ENCODE results near the gene C5AR2. TPM values are rescaled to one million over a fixed set of nuclear protein-coding genes. Genes with fewer than 3 reads are reported as not detected.
"Not testable (repeated sequence)": the region's sequence is repeated elsewhere in the genome, so short reads cannot be mapped to it uniquely, and the experiment has no call there.

The C5AR2 gene
- total RNA-seq, 1 donor from 2014 or later, result not detected

GRCh38 chr19:47340477-47341208, 8.7 kb downstream of the C5AR2 start:
- Mint-ChIP-seq H3K27ac (no peak overlapping the region), H3K4me3 (no peak overlapping the region), H3K9me3 (no peaks in the 10 kb centered on the region), H3K27me3 (peaks cover 2% of the 10 kb centered on the region), H3K4me1 (peaks cover 7% of the 10 kb centered on the region), H3K36me3 (ENCODE audit: low read depth) (no peaks in the 10 kb centered on the region)
- DNase-seq, result no peak
- intact Hi-C loops (cut with micrococcal nuclease), result no loop called here

- H3K9me3 Mint-ChIP-seq, result no peaks in the 10 kb centered on the region
- H3K36me3 Mint-ChIP-seq (ENCODE audit: low read depth), result no peaks in the 10 kb centered on the region
- no peak overlapping the region for H3K27ac Mint-ChIP-seq
- intact Hi-C loops (cut with micrococcal nuclease), result no loop called here
- H3K4me1 Mint-ChIP-seq, result peaks cover under 1% of the 10 kb centered on the region
- DNase-seq, result no peak
- H3K4me3 Mint-ChIP-seq, result no peak overlapping the region
- peaks cover 2% of the 10 kb centered on the region for H3K27me3 Mint-ChIP-seq
Observed at GRCh38 chr19:47341734-47342133, 9.8 kb downstream of the C5AR2 start.

DNA sequence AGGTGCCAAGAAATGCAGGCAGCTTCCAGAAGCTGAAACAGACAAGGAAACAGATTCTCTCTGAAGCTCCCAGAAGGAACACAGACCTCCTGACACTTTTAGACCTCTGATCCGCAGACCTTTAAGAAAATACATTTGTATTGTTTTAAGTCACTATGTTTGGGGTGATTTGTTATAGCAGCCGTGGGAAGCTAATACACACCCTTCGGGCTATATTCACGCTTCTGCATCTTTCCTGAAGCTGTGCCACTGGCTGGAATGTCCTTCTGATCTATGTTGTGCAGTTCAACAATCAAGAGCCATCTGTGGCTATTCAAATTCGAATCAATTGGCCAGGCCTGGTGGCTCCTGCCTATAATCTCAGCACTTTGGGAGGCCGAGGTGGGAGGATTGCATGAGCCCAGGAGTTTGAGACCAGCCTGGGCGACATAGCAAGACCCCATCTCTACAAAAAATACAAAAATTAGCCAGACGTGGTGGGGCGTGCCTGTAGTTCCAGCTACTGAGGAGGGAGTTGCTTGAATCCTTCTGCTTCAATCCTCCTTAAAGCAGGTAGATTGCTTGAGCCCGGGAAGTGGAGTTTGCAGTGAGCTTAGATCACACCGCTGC, 11.3 kb downstream of the C5AR2 start:
- H3K4me1 Mint-ChIP-seq, result no peaks in the 10 kb centered on the region
- no peak for DNase-seq
- no peak overlapping the region for H3K4me3 Mint-ChIP-seq
- peaks cover 2% of the 10 kb centered on the region for H3K27me3 Mint-ChIP-seq
- intact Hi-C loops (cut with micrococcal nuclease), result no loop called here
- no peaks in the 10 kb centered on the region for H3K36me3 Mint-ChIP-seq (ENCODE audit: low read depth)
- no peak overlapping the region for H3K27ac Mint-ChIP-seq
- no peaks in the 10 kb centered on the region for H3K9me3 Mint-ChIP-seq

GRCh38 chr19:47344425-47344824, 12.4 kb downstream of the C5AR2 start:
- Mint-ChIP-seq H3K27ac (no peak overlapping the region), H3K9me3 (no peaks in the 10 kb centered on the region), H3K4me1 (peaks cover 7% of the 10 kb centered on the region), H3K36me3 (ENCODE audit: low read depth) (peaks cover 4% of the 10 kb centered on the region), H3K27me3 (peaks cover 2% of the 10 kb centered on the region), H3K4me3 (no peak overlapping the region)
- no peak for DNase-seq
- intact Hi-C loops (cut with micrococcal nuclease), result no loop called here

- DNase-seq; H3K27me3 Mint-ChIP-seq; H3K27ac Mint-ChIP-seq; H3K4me3 Mint-ChIP-seq; intact Hi-C loops (cut with micrococcal nuclease); H3K9me3 Mint-ChIP-seq: not testable (repeated sequence)
- H3K4me1 Mint-ChIP-seq, result peaks cover 19% of the 10 kb centered on the region
- H3K36me3 Mint-ChIP-seq (ENCODE audit: low read depth), result peaks cover 14% of the 10 kb centered on the region
Observed at GRCh38 chr19:47346024-47346423, 14.0 kb downstream of the C5AR2 start.

GRCh38 chr19:47348819-47349795, 17.1 kb downstream of the C5AR2 start, which contains the start of gene DHX34:
DHX34 (plus strand) TSS chr19:47349315; CDS start chr19:47353031, 3,716 bp downstream.
- peak within 1 kb of the TSS; percentile 90 for H3K4me3 Mint-ChIP-seq
- peaks cover 28% of the 10 kb centered on the region for H3K4me1 Mint-ChIP-seq
- H3K27me3 Mint-ChIP-seq, result no peaks in the 10 kb centered on the region
- peak within 1 kb of the TSS; percentile 86 for H3K27ac Mint-ChIP-seq
- intact Hi-C loops (cut with micrococcal nuclease), result loop anchor here (1.0 kb wide), 1 partner anchor 493 kb away; no protein-coding TSS in a partner anchor
- H3K36me3 Mint-ChIP-seq (ENCODE audit: low read depth), result peaks cover 31% of the 10 kb centered on the region
- peak; percentile 100 for DNase-seq
- H3K9me3 Mint-ChIP-seq, result no peaks in the 10 kb centered on the region

- intact Hi-C loops (cut with micrococcal nuclease), result no loop called here
- DNase-seq, result no peak
- peaks cover 45% of the 10 kb centered on the region for H3K36me3 Mint-ChIP-seq (ENCODE audit: low read depth)
- H3K4me1 Mint-ChIP-seq, result peaks cover 28% of the 10 kb centered on the region
- peak overlapping the region; percentile 41 for H3K27ac Mint-ChIP-seq
- peak overlapping the region; percentile 58 for H3K4me3 Mint-ChIP-seq
- no peaks in the 10 kb centered on the region for H3K27me3 Mint-ChIP-seq
- no peaks in the 10 kb centered on the region for H3K9me3 Mint-ChIP-seq
Observed at GRCh38 chr19:47350630-47351029, 18.7 kb downstream of the C5AR2 start.

DNA sequence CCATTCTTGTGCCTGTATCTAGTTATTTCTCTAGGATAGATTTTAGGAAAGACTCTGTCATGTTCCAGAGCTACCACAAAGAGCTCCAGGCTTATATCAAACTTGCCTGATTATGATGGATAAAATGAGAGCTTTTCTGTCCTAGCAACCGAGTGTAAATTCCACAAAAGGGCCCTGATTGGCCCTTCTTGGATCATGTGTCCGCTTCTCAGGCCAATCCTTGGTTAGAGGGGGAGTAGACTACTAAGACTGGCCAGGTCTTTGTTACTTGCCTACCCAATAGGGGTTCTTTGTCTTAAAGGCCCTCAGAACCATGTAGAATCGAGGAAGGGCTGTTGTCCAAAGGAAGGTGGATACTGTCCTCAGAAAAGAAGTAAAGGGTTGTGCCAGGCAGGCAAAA, 19.6 kb downstream of the C5AR2 start:
- Mint-ChIP-seq H3K27ac (no peak overlapping the region), H3K27me3 (no peaks in the 10 kb centered on the region), H3K9me3 (no peaks in the 10 kb centered on the region), H3K4me1 (peaks cover 28% of the 10 kb centered on the region), H3K4me3 (no peak overlapping the region), H3K36me3 (ENCODE audit: low read depth) (peaks cover 53% of the 10 kb centered on the region)
- peak; percentile 62 for DNase-seq
- intact Hi-C loops (cut with micrococcal nuclease), result no loop called here

- no peak for DNase-seq
- no peaks in the 10 kb centered on the region for H3K27me3 Mint-ChIP-seq
- intact Hi-C loops (cut with micrococcal nuclease), result no loop called here
Observed at GRCh38 chr19:47352095-47352494, 20.1 kb downstream of the C5AR2 start.

DNA sequence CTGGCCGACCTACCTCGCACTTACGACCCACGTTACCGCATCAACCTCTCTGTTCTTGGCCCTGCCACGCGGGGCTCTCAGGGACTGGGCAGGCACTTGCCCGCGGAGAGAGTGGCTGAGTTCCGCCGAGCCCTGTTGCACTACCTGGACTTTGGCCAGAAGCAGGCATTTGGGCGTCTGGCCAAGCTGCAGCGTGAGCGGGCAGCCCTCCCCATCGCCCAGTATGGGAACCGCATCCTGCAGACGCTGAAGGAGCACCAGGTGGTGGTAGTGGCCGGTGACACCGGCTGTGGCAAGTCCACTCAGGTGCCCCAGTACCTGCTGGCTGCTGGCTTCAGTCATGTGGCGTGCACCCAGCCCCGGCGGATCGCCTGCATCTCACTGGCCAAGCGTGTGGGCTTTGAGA, 21.3 kb downstream of the C5AR2 start:
- H3K4me3 Mint-ChIP-seq, result no peak overlapping the region

More at GRCh38 chr19:47352095-47352494, 20.1 kb downstream of the C5AR2 start:
- Mint-ChIP-seq H3K27ac (no peak overlapping the region), H3K4me3 (no peak overlapping the region), H3K9me3 (no peaks in the 10 kb centered on the region), H3K36me3 (ENCODE audit: low read depth) (peaks cover 57% of the 10 kb centered on the region), H3K4me1 (peaks cover 28% of the 10 kb centered on the region)

GRCh38 chr19:47356900-47357299, 24.9 kb downstream of the C5AR2 start:
- intact Hi-C loops (cut with micrococcal nuclease), result no loop called here
- no peak for DNase-seq
- Mint-ChIP-seq H3K4me1 (peaks cover 4% of the 10 kb centered on the region), H3K36me3 (ENCODE audit: low read depth) (peaks cover 77% of the 10 kb centered on the region), H3K27ac (no peak overlapping the region), H3K4me3 (no peak overlapping the region), H3K9me3 (no peaks in the 10 kb centered on the region), H3K27me3 (no peaks in the 10 kb centered on the region)

More for the DNA sequence above, 21.3 kb downstream of the C5AR2 start:
- Mint-ChIP-seq H3K9me3 (no peaks in the 10 kb centered on the region), H3K27ac (no peak overlapping the region), H3K4me1 (peaks cover 28% of the 10 kb centered on the region), H3K36me3 (ENCODE audit: low read depth) (peaks cover 68% of the 10 kb centered on the region), H3K27me3 (no peaks in the 10 kb centered on the region)
- no peak for DNase-seq
- intact Hi-C loops (cut with micrococcal nuclease), result no loop called here

GRCh38 chr19:47357788-47358680, 26.1 kb downstream of the C5AR2 start:
- Mint-ChIP-seq H3K27me3 (no peaks in the 10 kb centered on the region), H3K27ac (no peak overlapping the region), H3K4me1 (no peaks in the 10 kb centered on the region), H3K9me3 (no peaks in the 10 kb centered on the region), H3K4me3 (no peak overlapping the region), H3K36me3 (ENCODE audit: low read depth) (peaks cover 76% of the 10 kb centered on the region)
- intact Hi-C loops (cut with micrococcal nuclease), result no loop called here
- DNase-seq, result no peak

GRCh38 chr19:47358936-47359335, 27.0 kb downstream of the C5AR2 start:
- Mint-ChIP-seq H3K36me3 (ENCODE audit: low read depth) (peaks cover 75% of the 10 kb centered on the region), H3K27me3 (no peaks in the 10 kb centered on the region)

More at GRCh38 chr19:47358936-47359335, 27.0 kb downstream of the C5AR2 start:
- Mint-ChIP-seq H3K27ac (no peak overlapping the region), H3K4me1 (no peaks in the 10 kb centered on the region), H3K9me3 (no peaks in the 10 kb centered on the region), H3K4me3 (no peak overlapping the region)
- no peak for DNase-seq
- intact Hi-C loops (cut with micrococcal nuclease), result no loop called here

All from activated CD4-positive, alpha-beta T cell treated with anti-CD3 and anti-CD28 coated beads, Interleukin-2, amount 10 ng/mL, durations not matched to agents 24 days and 14 days (primary cell).